Measurements from ENCODE around the gene ZNF516.

The ZNF516 gene

DNA sequence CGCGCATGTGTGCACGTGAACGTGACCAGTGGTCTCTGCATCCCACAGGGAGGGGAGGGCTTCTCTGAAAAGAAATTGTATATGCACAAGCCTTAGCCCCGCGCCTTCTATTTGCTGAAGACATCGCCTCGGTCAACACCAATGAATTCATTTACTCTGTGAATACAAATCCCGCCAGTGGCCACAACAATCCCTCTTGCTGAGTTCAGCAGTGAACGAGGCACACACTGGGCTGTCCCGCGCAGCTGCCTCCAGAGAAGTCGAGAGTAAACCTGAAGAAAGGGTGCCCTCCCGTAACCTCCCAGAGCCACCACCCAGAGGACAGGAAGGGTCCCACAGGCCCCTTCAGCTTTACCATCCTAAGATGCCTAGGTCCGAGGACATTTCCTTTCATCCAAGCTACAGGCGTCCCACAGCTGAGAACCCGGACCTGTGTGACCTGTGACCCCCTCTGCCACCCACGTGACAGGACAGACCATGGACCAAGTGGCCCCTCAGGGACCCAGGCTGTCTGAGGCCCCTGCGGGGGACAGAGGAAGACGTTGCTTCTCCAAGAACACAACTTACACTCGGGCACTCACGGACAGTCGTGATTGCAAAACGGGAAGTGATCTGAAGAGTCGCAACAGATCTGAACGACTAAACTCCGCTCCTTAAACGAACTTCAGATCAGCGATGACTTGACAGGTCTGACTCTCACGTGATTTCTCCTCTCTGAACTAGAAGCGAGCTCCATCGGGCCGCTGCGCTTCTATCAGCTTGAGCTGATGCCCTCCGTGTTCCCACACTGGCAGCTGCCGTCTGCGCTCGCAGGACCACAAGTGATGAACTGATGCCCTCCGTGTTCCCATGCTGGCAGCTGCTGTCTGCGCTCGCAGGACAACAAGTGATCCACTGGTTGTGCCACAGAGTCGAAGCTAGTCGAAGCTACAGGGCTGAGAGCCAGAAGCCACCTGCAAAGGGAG, 92.7 kb downstream of the ZNF516 start:
- no peak for DNase-seq

DNA sequence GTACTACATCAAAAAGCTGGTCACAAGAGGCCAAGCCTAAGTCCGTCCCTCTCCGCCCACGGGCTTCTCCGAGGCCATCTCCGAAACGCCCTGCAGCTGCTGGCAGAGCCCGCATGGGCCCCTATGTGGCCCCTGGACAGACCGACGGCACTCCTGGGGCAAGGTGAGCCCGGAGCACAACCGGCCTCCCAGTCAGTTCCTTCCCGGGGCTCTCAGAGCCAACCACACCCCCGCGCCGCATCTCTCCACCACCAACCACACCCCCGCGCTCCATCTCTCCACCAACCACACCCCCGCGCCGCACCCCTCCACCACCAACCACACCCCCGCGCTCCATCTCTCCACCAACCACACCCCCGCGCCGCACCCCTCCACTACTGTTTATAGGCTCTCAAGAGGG, 93.5 kb downstream of the ZNF516 start:
- peak in 3 of 56 donors; percentile 24 to 36 (median 25) for DNase-seq

DNA sequence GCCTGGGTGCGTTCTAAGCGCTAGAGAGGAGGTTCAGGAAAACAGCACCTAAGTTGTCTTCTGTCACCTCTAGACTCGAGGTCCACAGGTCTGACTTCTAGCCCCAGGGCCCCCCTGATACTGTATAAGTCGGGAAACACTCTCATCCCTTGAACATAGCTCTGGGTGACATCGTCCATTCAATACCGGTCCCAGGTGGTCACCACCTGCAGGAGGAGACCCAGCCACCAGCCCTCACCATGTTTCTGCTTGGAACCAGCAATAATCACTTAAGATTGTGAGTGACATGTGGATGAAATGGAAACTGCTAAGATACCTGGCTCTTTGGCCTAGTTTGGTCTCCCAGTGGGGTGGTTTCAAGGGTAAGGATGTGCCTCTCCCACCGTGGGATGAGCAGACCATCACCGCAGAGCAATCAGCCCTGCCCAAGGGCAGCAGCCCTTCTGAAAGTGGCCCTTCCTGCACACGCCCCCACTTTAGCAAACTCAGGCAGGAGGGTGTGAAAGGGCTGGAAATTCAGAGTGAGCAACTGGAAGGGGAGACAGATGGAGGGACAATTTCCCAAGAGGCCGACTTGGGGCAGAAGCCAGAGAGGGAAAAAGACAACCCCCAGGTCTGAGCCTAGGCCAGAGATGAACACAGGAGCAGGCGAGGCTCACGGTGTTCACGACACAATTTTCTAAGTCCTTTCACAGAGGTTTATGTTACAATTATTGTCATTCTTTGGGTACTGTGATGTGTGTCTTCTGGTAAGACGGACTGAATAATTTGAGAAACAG, 95.2 kb downstream of the ZNF516 start:
- DNase-seq: no peak

DNA sequence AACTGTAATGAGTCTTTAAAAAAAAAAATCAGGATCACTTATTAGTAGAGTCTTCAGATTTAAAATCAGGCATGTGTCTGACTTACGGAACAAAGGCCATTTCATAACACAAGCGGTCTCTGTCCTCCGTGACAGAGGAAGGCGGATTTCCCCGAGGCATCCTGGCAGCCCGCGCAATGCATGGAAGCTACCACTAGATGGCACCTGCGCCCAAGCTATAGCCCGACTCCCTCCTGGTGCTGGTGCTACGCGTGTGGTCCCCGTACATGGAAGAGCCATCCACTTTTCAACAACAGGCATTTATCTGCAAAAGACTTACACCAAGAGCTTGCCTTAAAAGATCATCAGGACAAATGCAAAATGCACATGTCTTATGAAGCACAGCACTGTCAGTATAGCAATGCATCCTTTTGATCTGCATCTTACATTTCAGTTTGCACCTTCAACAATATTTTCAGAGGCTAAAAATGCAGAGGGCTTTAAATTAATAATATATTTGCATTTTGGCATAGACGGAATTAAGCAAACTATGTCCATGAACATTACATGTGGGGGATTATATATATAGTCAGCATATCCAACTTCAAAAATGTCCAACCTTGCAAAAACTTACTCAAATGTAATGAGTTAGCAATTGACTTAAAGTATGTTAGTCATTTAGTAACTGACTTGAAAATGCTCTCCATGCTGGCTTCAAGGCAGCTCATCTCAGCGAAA, 96.0 kb downstream of the ZNF516 start:
- peak; percentile 15 to 94 (median 76) for DNase-seq

DNA sequence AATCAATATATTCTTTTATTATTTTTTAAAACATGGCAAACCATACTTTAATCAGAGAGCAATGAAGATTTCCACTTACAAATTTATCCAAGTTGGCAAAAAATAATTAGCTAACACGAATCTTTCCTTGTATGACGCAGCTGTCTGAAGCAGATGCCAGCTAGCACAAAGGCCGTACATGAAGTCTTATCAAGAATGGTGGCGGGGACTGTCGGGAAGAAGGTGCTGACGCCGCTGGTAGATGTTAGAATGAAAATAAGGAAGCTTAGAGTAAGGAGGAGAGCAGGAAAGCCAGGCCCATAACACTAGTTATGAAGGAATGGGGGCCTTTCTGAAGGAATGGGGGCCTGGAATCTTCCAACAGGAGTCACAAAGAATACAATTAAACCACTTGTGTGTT, 96.7 kb downstream of the ZNF516 start:
- DNase-seq: no peak

DNA sequence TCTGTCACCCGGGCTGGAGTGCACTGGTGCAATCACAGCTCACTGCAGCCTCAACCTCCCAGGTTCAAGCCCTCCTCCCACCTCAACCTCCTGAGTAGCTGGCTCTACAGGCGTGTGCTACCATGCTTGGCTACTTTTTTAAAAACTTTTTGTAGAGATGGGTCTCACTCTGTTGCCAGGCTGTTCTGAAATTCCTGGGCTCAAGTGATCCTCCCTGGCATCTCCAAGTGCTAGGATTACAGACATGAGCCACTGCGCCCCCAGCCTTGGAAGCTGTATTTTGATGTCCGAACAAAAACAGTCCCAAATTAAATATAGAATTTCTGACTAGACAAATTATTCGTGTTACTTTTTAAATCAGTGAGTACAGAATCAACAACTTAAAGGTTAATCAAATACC, 97.4 kb downstream of the ZNF516 start:
- DNase-seq: no peak

DNA sequence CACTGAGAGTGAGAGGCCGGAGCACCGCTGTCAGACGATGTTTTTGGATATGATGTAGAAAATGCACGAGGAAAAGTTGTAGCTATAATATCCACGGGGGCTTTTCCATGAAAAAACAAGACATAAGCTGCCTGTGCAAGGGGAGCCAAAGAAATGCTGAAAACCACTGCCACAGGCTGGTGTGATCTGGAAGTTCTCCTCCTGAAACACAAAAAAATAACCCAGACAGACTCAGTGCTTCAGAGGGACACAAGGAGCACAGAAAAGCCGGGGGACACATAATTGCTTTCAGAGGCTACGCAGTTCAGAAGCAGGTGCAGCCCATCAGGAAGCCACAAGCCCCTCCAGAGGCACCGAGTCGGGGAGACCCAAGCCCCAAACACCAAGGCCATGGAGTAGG, 98.2 kb downstream of the ZNF516 start:
- DNase-seq: no peak

DNA sequence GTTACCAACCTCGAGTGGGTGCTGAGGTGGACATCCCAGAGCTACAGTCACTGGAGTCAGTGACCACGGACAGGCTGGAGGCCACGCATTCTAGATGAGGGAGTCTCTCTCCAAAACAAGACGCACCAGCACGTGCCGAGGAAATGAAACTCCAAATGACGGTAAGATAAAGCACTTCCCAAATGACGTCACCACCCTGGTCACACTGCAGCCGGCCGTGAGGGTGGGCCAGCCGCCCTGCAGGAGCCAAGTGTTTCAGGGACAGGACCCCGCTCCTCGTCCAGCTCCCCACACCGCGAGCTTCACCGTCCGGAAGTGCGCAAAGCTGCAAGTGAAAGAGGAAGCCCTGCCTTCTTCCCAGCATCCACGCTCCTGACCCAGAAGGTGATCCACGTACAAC, 99.4 kb downstream of the ZNF516 start:
- DNase-seq: no peak

DNA sequence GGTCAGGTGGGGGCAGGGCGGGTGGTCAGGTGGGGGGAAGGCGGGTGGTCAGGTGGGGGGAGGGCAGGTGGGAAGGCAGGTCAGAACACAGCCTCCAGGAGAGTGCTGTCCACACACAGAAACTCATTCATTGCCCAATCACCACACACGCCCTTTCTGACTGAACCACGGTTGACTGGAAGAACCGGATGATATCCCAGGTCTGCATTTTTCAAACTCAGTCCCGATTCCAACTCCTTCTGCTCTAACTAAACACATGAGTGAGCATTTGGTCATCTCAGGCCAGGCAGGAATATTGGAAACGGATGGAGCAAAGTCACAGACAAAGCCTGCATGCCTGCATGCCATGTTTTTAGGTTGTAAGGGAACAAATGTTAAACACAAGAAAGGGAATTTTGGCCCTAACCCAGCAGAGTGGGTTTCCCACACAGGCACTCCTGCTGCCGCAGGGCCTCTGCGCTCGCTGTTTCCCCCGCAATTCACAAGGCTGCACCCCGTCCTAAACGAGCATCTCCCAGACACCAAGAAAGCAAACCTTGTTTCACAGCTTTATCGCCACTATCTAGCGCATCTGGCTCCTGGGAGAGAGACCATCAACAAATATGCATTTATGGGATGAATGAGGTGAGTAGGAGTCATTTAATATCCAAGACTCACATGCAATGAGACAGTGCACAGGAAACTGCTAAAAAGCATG, 100.1 kb downstream of the ZNF516 start:
- no peak for DNase-seq

DNA sequence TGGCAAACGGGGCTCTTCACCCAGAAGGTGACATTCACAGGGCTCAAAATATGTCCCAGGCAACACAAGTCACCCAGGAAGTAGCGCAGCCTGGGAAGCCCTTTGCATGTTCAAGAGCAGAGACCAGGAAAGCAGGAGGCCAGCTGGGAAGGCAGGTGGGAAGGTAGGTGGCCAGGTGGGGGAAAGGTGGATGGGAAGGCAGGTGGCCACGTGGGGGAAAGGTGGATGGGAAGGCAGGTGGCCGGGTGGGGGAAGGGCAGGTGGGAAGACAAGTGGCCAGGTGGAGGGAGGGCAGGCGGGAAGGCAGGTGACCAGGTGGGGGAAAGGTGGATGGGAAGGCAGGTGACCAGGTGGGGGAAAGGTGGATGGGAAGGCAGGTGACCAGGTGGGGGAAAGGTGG, 102.7 kb downstream of the ZNF516 start:
- no peak for DNase-seq

DNA sequence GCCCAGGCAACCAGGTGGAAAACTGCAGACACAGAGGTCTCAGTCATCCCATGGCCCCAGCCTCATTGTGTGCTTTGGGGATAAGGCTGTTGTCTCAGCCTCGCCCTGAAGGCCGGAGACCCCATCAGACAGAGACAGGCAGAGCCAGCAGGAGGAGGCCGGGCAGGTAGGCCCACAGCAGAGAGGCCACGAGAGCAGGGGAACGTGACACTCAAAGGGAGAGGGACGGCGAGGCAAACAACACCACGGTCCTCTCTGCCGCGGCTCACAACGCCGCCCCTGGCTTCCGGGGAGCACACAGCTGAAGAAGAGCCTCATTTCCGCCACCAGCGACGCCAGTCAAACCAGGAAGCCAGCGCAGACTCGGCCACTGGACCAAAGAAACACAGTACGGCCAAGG, 103.3 kb downstream of the ZNF516 start:
- no peak for DNase-seq

DNA sequence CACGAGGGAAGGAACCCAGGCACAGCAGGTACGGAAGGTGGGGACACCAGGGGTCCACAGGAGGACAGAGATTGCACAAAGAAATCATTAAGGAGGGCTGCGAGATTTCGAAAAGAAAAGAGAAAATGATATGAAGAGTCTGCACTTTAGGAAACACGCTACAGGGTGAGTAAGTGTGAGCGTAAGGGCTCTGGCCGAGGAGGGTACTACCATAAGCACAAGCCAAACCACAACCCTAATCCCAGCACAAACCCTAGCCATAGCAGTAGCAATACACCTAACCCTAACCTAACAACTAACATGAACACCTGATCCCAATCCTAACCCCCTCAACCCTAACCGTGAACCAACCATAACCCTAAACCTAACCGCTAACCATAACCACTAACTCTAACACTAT, 104.0 kb downstream of the ZNF516 start:
- DNase-seq: no peak

DNA sequence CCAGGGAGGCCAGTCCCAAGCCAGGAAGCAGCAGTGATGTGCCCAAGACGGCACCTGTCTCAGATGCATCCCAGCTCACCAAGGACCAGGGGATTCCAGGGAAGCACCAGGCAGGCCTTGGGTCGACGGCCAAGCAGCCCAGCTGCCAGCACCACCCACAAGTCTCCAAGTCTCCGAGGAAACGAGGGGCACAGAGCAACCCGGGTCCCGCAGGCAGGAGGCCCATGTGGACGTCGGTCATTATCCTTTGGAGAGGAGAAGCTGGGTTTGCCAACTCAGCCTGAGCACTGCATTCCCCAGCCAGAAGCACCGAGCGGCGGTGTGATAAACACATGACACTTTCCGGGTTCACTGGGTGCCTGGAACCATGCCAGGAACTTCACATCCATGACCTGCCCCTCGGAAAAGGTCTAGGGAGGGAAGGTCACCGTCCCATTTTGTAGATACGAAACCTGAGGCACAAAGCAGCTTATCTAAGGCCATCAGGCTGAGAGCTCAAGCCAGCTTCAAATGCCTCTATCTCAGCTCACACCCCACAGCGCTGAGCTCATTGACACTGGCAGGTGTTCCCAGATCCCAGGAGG, 104.5 kb downstream of the ZNF516 start:
- peak in 15 of 56 donors; percentile 11 to 65 (median 38) for DNase-seq

DNA sequence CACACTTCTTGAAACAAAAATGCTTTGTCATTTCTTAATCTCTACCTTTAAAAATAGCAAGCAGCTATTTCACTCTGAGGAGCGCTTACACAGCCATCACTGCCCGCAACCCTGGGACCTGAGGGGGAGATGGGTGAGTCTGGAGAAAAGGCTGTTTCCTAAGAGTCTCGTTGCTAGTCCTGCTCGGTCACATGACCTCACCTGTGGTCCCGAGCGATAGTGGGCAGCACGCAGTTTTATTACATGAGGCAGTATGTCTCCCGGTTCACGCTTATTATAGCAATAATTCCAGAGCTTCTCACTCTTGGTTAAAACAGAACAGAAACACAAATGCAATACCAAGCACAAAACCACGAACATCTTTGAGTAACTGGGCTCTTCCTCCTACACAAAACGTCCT, 105.3 kb downstream of the ZNF516 start:
- DNase-seq: no peak

DNA sequence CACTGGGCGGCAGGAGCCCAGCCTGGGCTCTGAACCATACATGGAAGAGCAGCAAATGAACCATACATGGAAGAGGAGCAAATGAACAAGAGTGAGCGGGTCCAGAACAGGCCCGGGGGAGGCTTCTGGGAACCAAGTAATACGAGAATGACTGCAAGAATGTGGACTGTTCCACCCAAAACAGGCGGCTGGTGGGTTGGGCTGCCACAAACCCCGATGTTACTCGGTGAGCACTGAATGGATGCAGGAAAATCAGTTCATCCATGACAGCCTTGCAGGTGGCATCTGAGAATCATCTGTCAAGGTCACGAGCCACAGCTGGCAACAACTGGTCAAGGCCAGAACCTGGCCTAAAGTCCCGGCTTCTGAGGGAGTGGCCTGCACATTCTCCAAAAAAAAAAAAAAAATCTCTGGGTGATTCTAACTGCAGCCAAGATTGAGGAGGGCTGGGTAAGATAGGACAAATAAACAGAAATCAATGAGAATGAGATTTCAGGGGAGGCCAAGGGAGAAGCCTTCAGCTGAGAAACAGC, 106.1 kb downstream of the ZNF516 start:
- DNase-seq: no peak

DNA sequence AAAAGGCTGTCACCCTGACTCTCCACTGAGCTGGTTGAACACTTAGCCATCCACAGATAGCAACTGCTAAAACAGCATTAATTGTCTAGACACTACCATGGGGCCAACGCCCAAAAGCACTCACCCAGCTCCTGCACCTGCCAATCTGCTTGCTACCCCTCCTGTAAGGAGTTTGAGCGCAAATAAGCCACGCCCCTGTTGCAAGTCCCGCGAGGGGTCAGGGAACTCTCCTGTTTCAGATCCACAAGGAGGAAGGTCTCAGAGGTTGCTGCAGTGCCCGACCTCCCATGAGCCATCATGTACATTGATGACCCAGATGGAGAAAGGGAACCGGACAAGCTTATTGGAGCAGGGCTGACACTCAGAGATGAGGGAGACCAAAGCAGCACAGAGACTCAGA, 106.8 kb downstream of the ZNF516 start:
- DNase-seq: no peak

DNA sequence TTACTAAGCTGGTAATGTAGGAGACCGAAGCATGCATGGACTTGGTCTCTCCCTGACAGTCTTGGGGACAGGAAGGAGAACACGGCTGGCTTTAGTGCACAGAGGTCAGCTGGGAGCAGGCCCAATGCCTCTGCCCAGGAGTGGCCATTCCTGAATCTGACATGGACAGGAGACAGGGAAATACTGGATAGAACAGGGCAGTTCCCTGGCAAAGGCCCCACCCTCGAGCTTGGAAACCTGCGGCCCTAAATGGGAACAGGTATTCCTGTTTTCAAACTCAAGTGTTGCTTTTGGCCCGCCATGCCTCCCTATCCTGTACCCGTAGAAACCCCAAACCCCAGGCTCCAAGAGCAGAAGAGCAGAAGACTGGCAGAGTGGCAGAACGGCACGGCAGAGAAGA, 107.4 kb downstream of the ZNF516 start:
- no peak for DNase-seq

DNA sequence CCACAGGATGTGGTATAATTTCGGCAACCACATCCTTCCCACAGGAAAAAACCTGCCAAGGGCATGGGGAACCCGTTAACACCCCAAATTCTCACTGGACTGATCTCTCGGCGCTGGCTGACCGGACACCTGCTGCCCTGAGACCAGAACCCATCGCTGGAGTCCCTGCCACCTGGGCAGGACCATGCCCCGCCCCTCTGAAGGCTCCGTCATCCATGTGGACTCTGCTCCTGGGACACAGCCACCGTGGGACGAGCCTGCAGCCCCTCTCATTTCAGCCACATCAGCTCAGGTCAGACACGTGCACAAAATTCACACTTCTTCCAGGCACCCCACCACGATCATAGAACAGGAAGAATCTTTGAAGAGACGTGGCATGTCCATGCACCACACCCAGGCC, 108.2 kb downstream of the ZNF516 start:
- no peak for DNase-seq

DNA sequence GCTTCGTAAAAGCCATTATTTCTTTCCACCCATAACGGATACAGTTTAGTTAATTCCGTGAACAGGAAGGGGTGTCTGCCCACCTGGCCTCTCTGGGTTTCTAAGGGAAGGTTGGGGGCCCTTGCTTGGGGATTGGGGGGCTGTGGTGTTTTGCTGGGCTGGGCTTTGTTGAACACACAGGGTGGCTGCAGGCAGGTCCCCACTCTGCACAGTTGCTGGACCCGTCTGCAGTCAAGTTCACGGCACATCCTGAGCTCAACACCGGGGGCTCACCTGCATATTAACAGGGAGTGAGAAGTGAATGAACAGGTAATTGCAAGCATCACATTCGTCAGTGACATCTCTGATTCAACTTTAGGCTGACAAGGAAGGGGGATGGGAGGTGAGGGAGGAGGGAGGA, 109.0 kb downstream of the ZNF516 start:
- no peak for DNase-seq

DNA sequence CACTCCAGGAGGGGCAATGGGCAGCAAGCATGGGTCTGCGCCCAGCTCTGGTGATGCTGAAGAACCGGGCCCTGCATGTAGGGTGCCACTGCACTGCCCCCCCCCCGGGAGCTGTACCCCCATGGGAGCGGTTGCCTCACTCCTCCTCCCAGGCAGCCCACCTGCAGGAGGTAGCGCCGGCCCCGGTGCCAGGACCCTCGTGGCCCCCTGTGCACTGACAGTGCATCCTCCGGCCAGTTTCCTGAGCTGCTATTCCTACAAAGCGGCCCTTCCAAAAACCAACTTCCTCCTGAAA, 109.4 kb downstream of the ZNF516 start:
- no peak for DNase-seq

Measured in amygdala (tissue), 56 donors.